ENCODE data around the gene SMTNL1. TPM values are rescaled to one million over a fixed set of nuclear protein-coding genes. Genes with fewer than 3 reads are reported as not detected.

SMTNL1 gene
- total and polyA plus RNA-seq, 9 of the 15 experiments (the other 6 are each of a cell fraction or from before 2014, with no cell fraction given): not detected

- no peak for TF ChIP-seq ZNF347 (CRISPR knock-in tag; IDR thresholded peaks at IDR 0.05; ENCODE audit: low read depth)
- no peak for TF ChIP-seq TRIM28 (IDR thresholded peaks at IDR 0.05)
- no peak for TF ChIP-seq SREBF2 (CRISPR knock-in tag; IDR thresholded peaks at IDR 0.05)
- TF ChIP-seq XRCC3 (IDR thresholded peaks at IDR 0.05): no peak
- 0 out of 2 replicates have a peak, but pooled peaks have one; percentile 13 for TF ChIP-seq NFE2 (IDR thresholded peaks at IDR 0.05; ENCODE audit: low read depth)
- TF ChIP-seq, protein P1, sequence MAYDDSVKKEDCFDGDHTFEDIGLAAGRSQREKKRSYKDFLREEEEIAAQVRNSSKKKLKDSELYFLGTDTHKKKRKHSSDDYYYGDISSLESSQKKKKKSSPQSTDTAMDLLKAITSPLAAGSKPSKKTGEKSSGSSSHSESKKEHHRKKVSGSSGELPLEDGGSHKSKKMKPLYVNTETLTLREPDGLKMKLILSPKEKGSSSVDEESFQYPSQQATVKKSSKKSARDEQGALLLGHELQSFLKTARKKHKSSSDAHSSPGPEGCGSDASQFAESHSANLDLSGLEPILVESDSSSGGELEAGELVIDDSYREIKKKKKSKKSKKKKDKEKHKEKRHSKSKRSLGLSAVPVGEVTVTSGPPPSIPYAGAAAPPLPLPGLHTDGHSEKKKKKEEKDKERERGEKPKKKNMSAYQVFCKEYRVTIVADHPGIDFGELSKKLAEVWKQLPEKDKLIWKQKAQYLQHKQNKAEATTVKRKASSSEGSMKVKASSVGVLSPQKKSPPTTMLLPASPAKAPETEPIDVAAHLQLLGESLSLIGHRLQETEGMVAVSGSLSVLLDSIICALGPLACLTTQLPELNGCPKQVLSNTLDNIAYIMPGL (CRISPR knock-in tag; IDR thresholded peaks at IDR 0.05): peak; percentile 82; the same call in 1 of the 2 replicates
- TF ChIP-seq IFI16 (CRISPR knock-in tag; IDR thresholded peaks at IDR 0.05): no peak
- TF ChIP-seq, protein P2, sequence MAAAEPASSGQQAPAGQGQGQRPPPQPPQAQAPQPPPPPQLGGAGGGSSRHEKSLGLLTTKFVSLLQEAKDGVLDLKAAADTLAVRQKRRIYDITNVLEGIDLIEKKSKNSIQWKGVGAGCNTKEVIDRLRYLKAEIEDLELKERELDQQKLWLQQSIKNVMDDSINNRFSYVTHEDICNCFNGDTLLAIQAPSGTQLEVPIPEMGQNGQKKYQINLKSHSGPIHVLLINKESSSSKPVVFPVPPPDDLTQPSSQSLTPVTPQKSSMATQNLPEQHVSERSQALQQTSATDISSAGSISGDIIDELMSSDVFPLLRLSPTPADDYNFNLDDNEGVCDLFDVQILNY (CRISPR knock-in tag; IDR thresholded peaks at IDR 0.05): 0 out of 2 replicates have a peak, but pooled peaks have one; percentile 34
- TF ChIP-seq ZC3H8 (IDR thresholded peaks at IDR 0.05): no peak
- no peak for TF ChIP-seq ARID3B (CRISPR knock-in tag; IDR thresholded peaks at IDR 0.05; ENCODE audit: borderline replicate concordance)
- TF ChIP-seq POLR3A (IDR thresholded peaks at IDR 0.05; ENCODE audit: borderline replicate concordance, extremely low read depth, insufficient read depth, insufficient read length): no peak
- 0 out of 2 replicates have a peak, but pooled peaks have one; percentile 35 for TF ChIP-seq KLF13 (tag; IDR thresholded peaks at IDR 0.05; ENCODE audit: borderline replicate concordance, low read depth)
- TF ChIP-seq SRSF3 (IDR thresholded peaks at IDR 0.05; ENCODE audit: insufficient read depth, low read length): no peak
- no peak for TF ChIP-seq MTA2 (IDR thresholded peaks at IDR 0.05; ENCODE audit: low read depth)
- no peak for TF ChIP-seq ZNF79 (CRISPR knock-in tag; IDR thresholded peaks at IDR 0.05; ENCODE audit: low read depth)
- no peak for TF ChIP-seq KLF16 (IDR thresholded peaks at IDR 0.05)
- TF ChIP-seq MCM3 (IDR thresholded peaks at IDR 0.05): no peak
- no peak for TF ChIP-seq FOXA1 (IDR thresholded peaks at IDR 0.05; ENCODE audit: borderline replicate concordance)
- no peak for TF ChIP-seq NFYB (IDR thresholded peaks at IDR 0.05; ENCODE audit: extremely low read depth, insufficient read length)
- TF ChIP-seq EZH2 (IDR thresholded peaks at IDR 0.05; ENCODE audit: borderline replicate concordance, low read depth, low read length): no peak
- no peak for TF ChIP-seq SRSF1 (IDR thresholded peaks at IDR 0.05; ENCODE audit: low read depth, low read length)
- no peak for TF ChIP-seq RBM22 (IDR thresholded peaks at IDR 0.05; ENCODE audit: low read depth, low read length, poor library complexity, severe bottlenecking)
- TF ChIP-seq, protein P3, sequence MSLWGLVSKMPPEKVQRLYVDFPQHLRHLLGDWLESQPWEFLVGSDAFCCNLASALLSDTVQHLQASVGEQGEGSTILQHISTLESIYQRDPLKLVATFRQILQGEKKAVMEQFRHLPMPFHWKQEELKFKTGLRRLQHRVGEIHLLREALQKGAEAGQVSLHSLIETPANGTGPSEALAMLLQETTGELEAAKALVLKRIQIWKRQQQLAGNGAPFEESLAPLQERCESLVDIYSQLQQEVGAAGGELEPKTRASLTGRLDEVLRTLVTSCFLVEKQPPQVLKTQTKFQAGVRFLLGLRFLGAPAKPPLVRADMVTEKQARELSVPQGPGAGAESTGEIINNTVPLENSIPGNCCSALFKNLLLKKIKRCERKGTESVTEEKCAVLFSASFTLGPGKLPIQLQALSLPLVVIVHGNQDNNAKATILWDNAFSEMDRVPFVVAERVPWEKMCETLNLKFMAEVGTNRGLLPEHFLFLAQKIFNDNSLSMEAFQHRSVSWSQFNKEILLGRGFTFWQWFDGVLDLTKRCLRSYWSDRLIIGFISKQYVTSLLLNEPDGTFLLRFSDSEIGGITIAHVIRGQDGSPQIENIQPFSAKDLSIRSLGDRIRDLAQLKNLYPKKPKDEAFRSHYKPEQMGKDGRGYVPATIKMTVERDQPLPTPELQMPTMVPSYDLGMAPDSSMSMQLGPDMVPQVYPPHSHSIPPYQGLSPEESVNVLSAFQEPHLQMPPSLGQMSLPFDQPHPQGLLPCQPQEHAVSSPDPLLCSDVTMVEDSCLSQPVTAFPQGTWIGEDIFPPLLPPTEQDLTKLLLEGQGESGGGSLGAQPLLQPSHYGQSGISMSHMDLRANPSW (CRISPR knock-in tag; IDR thresholded peaks at IDR 0.05): no peak
Observed at GRCh38 chr11:57567515-57568329, 30.3 kb downstream of the SMTNL1 start, which contains the start of gene UBE2L6 (continued).

Measured in K562 (cell line).